H54 (cell line): ENCODE data around the gene NRG4.

Experiments
- DNase-seq: peaks from one replicate; pipeline ENCODE4 v3.0.0; 2011; ENCODE audit warnings: low spot score, mixed read lengths; ENCODE audit not compliant: insufficient read length
- FAIRE-seq: peaks from 3 replicates; lab custom pipeline; 2011; peaks lifted over from hg19 to GRCh38; lab: Jason Lieb, UNC
- POLR2A ChIP-seq: IDR thresholded peaks from 2 replicates; pipeline ENCODE4 v1.6.1; 2011; ENCODE audit warnings: low read depth, mild to moderate bottlenecking, low read length

Gene NRG4

GRCh38 chr15:75966073-75966472 is 46.2 kb downstream of the NRG4 start:
- DNase-seq (no peak), FAIRE-seq (no peak)
- no peak for TF ChIP-seq POLR2A

GRCh38 chr15:75961331-75961730 is 50.9 kb downstream of the NRG4 start:
- FAIRE-seq: no peak
- no peak for DNase-seq
- no peak for TF ChIP-seq POLR2A

- FAIRE-seq (no peak), DNase-seq (no peak)
- no peak for TF ChIP-seq POLR2A
These were observed 56.5 kb downstream of the NRG4 start for GRCh38 chr15:75955720-75956119.

DNA sequence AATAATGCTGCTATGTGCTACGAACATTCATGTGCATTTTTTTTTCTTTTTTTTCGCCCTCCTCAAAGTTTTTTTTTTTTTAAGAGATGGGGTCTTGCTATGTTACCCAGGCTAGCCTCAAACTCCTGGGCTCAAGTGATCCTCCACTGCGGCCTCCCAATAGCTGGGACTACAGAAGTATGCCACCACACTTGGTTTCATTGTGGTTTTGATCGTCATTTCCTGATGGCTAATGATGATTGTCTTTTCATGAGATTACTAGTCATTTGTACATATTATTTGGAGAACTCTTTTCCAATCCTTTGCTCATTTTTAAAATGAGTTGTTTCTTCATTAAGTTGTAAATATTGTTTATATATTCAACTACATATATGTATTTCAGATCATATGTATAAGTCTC is 59.7 kb downstream of the NRG4 start:
- TF ChIP-seq POLR2A: no peak
- DNase-seq: no peak

GRCh38 chr15:75948761-75949296 is 63.4 kb downstream of the NRG4 start:
- no peak for DNase-seq
- TF ChIP-seq POLR2A: no peak
- FAIRE-seq: no peak

More for the DNA sequence above, 59.7 kb downstream of the NRG4 start:
- FAIRE-seq: no peak

DNA sequence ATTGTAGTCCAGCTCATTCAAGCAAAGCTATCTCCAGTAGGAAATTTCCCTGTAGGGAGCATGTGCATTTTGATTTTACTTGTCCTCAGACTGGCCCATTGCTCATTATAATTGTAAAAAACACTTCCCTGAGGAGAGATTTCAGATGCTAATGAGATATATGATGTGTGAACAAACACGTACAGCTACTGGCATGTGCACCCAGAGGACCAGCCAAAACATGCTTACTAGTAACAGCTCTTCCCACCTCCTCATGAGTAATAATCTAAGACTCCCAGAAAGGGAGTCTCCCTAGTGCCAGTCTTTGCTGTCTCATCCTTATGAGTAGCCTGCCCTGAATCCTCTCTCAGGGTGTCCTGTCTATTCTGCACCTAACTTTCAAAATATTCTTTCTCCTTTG is 65.1 kb downstream of the NRG4 start:
- FAIRE-seq (no peak), DNase-seq (peak; percentile 7)
- no peak for TF ChIP-seq POLR2A

DNA sequence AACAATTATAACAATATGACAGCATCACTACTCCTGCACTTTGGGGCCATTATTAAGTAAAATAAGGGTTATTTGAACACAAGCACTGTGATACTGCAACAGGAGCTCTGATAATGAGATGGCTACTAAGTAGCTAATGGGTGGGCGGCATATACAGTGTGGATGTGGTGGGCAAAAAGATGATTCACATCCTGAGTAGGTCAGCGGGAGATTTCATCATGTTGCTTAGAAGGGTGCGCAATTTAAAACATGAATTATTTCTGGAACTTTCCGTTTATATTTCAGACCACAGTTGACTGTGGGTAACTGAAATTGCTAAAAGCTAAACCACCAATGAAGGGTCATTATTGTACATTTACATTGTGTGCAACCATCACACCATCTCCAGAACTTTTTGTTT is 66.3 kb downstream of the NRG4 start:
- TF ChIP-seq POLR2A: no peak
- no peak for FAIRE-seq
- DNase-seq: no peak

DNA sequence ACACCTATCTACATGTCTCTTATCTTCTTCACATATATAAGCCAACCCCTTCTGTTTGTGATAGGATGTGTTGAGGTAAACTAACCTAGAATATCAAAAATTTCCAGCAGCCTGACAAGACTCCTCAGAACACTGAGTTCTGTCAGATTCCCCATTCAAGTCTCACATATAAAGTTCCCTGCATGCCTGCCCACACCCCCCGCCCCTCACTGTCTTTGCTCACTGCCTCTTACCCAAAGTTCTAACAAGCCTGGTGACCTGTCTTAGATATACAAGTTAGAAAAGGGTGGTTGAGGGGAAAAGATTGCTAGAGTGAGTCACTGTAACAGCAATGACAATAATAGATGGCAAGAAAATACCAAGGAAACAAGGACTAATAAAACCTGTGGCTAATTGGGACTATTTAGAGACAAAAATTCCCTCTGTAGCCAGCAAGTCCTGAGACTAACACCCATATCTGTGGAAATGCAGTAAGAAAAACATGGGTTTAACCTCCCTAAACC is 68.5 kb downstream of the NRG4 start:
- DNase-seq: no peak
- no peak for TF ChIP-seq POLR2A
- no peak for FAIRE-seq

DNA sequence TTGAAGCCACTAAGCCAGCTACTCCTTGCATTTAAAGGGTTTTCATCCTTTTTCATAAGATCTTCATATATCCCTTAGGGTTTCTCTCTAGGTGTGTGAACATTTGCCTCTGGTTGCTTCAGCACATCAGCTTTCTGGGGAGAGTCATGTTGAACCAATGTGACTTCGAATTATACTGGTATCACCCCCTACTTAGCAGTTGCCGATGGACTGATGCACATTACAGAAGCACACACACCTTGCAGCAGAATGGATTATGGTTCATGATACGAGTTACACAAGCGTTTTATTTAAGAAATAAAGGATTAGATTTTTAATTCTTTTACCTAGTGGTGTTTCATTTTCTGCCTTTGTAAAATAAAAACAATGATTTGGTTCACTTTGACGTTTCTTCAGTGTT is 69.0 kb downstream of the NRG4 start:
- DNase-seq (no peak), FAIRE-seq (no peak)
- TF ChIP-seq POLR2A: no peak

DNA sequence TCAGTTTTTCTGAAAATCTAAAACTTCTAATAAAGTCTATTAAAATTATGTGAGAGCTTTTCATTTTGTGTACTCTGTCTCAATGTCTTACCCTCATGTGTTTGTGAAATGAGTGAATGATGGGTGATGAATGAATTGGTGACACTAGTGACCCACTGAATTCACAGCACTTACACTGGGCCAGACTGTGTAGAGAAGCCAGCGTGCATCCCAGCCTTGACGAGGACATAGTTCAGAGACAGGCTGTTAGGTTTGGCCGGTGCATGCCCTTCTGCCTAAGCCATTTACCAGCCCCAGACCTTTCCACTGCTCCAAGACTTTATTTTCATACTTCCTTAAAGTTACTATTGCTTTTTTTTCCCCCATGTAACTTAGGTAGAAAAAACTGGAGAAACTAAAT is 69.8 kb downstream of the NRG4 start:
- no peak for TF ChIP-seq POLR2A
- FAIRE-seq: no peak
- DNase-seq: no peak

DNA sequence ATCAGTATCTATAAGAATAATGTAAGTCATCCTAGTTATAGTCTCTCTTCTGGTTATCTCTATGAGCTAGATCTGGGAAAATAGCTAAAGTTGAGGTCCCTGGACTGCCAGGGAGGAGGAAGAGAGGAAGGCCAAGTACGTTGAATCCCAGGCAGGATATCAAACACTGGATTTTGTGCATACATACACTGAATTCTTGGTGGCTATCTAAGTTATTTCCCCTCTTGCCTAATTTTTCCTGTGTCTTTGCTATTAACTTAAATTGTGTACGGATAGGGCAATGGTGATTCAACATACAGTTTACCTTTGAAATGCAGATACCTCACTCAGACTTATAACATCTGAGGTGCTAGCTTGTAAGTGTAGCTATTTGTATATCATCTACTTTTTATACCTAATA is 81.4 kb downstream of the NRG4 start:
- DNase-seq (no peak), FAIRE-seq (no peak)
- TF ChIP-seq POLR2A: no peak

GRCh38 chr15:75929799-75930565 is 82.2 kb downstream of the NRG4 start:
- FAIRE-seq (no peak), DNase-seq (no peak)
- no peak for TF ChIP-seq POLR2A

DNA sequence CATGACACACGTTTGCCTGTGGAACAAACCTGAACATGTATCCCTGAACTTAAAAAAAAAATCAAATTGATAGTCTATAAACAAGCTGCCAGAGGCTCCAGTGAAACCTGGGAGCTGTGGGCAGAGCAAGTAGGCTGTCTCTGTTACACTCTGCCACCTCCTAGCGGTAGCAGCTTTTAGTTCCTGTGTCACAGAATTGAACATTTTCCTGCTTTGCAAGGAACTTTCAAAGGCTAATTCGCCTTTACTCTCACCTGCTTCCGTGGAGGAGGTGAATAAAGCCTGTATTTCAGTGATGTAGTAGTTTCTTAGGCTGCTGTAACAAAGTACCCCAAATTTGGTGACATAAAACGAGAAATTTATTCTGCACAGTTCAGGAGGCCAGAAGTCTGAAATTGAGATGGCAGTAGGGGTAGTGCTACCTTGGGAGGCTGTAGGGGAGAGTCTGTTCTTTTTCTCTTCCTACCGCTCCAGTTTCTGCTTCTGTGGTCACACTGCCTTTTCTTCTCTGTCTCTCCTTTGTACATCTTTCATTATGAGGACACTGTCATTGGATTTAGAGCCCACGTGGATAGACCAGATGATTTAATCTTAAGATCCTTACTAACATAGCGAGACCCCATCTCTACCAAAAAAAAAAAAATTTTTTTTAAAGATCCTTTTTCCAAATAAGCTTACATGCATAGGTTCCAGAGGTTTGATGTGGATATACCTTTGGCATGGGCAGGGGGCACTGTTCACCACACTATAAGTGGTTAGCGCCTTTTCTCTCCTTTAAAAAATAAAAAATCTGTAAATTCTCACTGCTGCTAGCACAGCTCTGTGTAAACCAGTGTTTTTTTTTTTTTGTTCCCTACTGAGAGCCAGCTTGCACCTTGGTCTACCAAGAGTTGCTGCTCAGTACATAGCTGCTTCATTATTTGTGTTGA is 83.3 kb downstream of the NRG4 start:
- FAIRE-seq: no peak
- no peak for DNase-seq
- TF ChIP-seq POLR2A: no peak

- FAIRE-seq (no peak), DNase-seq (no peak)
- TF ChIP-seq POLR2A: no peak
These were observed 84.6 kb downstream of the NRG4 start for GRCh38 chr15:75927601-75928000.
